Measurements from ENCODE around the gene NCS1.

Gene NCS1

GRCh38 chr9:130208600-130209347 lies 36.6 kb downstream of the NCS1 start:
- no peak for TF ChIP-seq CTCF (IDR thresholded peaks at IDR 0.05)
- H3K9me3 ChIP-seq, result no peaks in the 10 kb centered on the region
- peaks cover 11% of the 10 kb centered on the region for H3K27me3 ChIP-seq
- no peak overlapping the region for H3K4me3 ChIP-seq (ENCODE audit: low read depth in 1 of 2, low read length in 1 of 2)
- no peaks in the 10 kb centered on the region for H3K36me3 ChIP-seq
- no peak overlapping the region for H3K27ac ChIP-seq
- no peaks in the 10 kb centered on the region for H3K4me1 ChIP-seq (ENCODE audit: control insufficient read depth in 1 of 2, insufficient read depth in 1 of 2, low read depth in 1 of 2, low read length in 1 of 2)

- TF ChIP-seq CTCF (IDR thresholded peaks at IDR 0.05), result no peak
- H3K4me1 ChIP-seq (ENCODE audit: control insufficient read depth in 1 of 2, insufficient read depth in 1 of 2, low read depth in 1 of 2, low read length in 1 of 2), result no peaks in the 10 kb centered on the region
- no peak overlapping the region for H3K27ac ChIP-seq
- H3K4me3 ChIP-seq (ENCODE audit: low read depth in 1 of 2, low read length in 1 of 2), result no peak overlapping the region
- H3K27me3 ChIP-seq, result peaks cover 11% of the 10 kb centered on the region
- H3K36me3 ChIP-seq, result no peaks in the 10 kb centered on the region
- H3K9me3 ChIP-seq, result no peaks in the 10 kb centered on the region
Observed at GRCh38 chr9:130209422-130209821, 37.2 kb downstream of the NCS1 start.

GRCh38 chr9:130211548-130212226 lies 39.5 kb downstream of the NCS1 start:
- no peak overlapping the region for H3K27ac ChIP-seq
- H3K36me3 ChIP-seq, result no peaks in the 10 kb centered on the region
- H3K4me1 ChIP-seq (ENCODE audit: control insufficient read depth in 1 of 2, insufficient read depth in 1 of 2, low read depth in 1 of 2, low read length in 1 of 2), result no peaks in the 10 kb centered on the region
- H3K9me3 ChIP-seq, result no peaks in the 10 kb centered on the region
- no peak for TF ChIP-seq CTCF (IDR thresholded peaks at IDR 0.05)
- H3K4me3 ChIP-seq (ENCODE audit: low read depth in 1 of 2, low read length in 1 of 2), result no peak overlapping the region
- H3K27me3 ChIP-seq, result peaks cover 11% of the 10 kb centered on the region

GRCh38 chr9:130212543-130213297 lies 40.5 kb downstream of the NCS1 start:
- no peak for TF ChIP-seq CTCF (IDR thresholded peaks at IDR 0.05)

GRCh38 chr9:130213911-130214761 lies 41.9 kb downstream of the NCS1 start:
- H3K27me3 ChIP-seq, result peaks cover 3% of the 10 kb centered on the region
- H3K36me3 ChIP-seq, result no peaks in the 10 kb centered on the region
- no peak overlapping the region for H3K27ac ChIP-seq
- no peak overlapping the region for H3K4me3 ChIP-seq (ENCODE audit: low read depth in 1 of 2, low read length in 1 of 2)
- no peaks in the 10 kb centered on the region for H3K9me3 ChIP-seq
- no peak for TF ChIP-seq CTCF (IDR thresholded peaks at IDR 0.05)
- H3K4me1 ChIP-seq (ENCODE audit: control insufficient read depth in 1 of 2, insufficient read depth in 1 of 2, low read depth in 1 of 2, low read length in 1 of 2), result no peaks in the 10 kb centered on the region

More at GRCh38 chr9:130212543-130213297, 40.5 kb downstream of the NCS1 start:
- Histone ChIP-seq H3K36me3 (no peaks in the 10 kb centered on the region), H3K9me3 (no peaks in the 10 kb centered on the region), H3K4me1 (ENCODE audit: control insufficient read depth in 1 of 2, insufficient read depth in 1 of 2, low read depth in 1 of 2, low read length in 1 of 2) (no peaks in the 10 kb centered on the region), H3K27me3 (peaks cover 11% of the 10 kb centered on the region), H3K4me3 (ENCODE audit: low read depth in 1 of 2, low read length in 1 of 2) (no peak overlapping the region), H3K27ac (no peak overlapping the region)

All from neutrophil (primary cell).